WERI-Rb-1 (cell line): ENCODE measurements around the gene MRTFA.

Experiments used
- DNase-seq: peaks from one replicate; pipeline ENCODE4 v3.0.0-alpha.2; 2020
- H3K27ac ChIP-seq: fragments of 250-450 bp; sonication (Bioruptor Pico); 2 replicates; pipeline ENCODE4 v1.5.1; 2020; ENCODE audit warnings: mild to moderate bottlenecking, moderate library complexity
- H3K27me3 ChIP-seq: fragments of 250-450 bp; sonication (Bioruptor Pico); 2 replicates; pipeline ENCODE4 v1.5.1; 2021; ENCODE audit warnings: mild to moderate bottlenecking, low read depth, moderate library complexity; ENCODE audit not compliant: insufficient read depth, severe bottlenecking
- H3K36me3 ChIP-seq: fragments of 250-450 bp; sonication (Bioruptor Pico); 2 replicates; pipeline ENCODE4 v1.5.1; 2020; ENCODE audit warnings: mild to moderate bottlenecking, moderate library complexity
- H3K4me3 ChIP-seq: 2 replicates; pipeline ENCODE4 v1.5.1; 2011; ENCODE audit warnings: low read depth, mild to moderate bottlenecking, control low read depth, low read length
- H3K9me3 ChIP-seq: fragments of 250-450 bp; sonication (Bioruptor Pico); 2 replicates; pipeline ENCODE4 v1.5.1; 2021; ENCODE audit warnings: mild to moderate bottlenecking, moderate library complexity; ENCODE audit not compliant: severe bottlenecking
- CTCF ChIP-seq: IDR thresholded peaks from 2 replicates; pipeline ENCODE4 v1.5.1; 2011; ENCODE audit warnings: low read depth, mild to moderate bottlenecking, control low read depth, inconsistent platforms, low read length

MRTFA gene

DNA sequence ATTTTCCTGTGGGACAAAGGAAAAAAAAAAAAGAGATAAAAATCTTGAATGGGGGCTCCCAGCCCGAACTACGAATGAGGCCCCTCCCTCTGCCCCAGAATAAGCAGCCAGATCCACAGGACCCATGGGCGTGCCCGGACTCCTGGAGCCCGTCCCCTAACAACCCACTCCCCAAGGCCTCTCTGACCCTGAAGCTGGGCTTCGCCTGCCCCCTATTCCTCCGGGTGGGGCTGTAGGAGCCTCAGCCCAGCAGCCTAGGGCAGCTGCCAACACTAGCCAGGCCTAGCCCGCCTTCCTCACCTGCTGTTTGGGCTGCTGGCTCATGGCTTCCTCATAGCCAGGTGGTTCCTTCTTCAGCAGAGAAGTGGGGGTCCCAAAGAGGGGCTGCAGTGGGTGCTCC, 219.5 kb downstream of the MRTFA start:
- Histone ChIP-seq H3K27me3 (no peaks in the 10 kb centered on the region), H3K27ac (no peak overlapping the region), H3K4me3 (no peak overlapping the region), H3K36me3 (peaks cover 55% of the 10 kb centered on the region), H3K9me3 (no peaks in the 10 kb centered on the region)
- no peak for DNase-seq
- no peak for TF ChIP-seq CTCF

- Histone ChIP-seq H3K9me3 (no peaks in the 10 kb centered on the region), H3K27ac (no peak overlapping the region), H3K27me3 (no peaks in the 10 kb centered on the region), H3K4me3 (no peak overlapping the region), H3K36me3 (peaks cover 53% of the 10 kb centered on the region)
- TF ChIP-seq CTCF = no peak
- no peak for DNase-seq
Measured at GRCh38 chr22:40416636-40417035, 219.9 kb downstream of the MRTFA start.

- H3K27me3 ChIP-seq = no peaks in the 10 kb centered on the region
- no peak for TF ChIP-seq CTCF
- peaks cover 53% of the 10 kb centered on the region for H3K36me3 ChIP-seq
- H3K9me3 ChIP-seq = no peaks in the 10 kb centered on the region
- H3K27ac ChIP-seq = no peak overlapping the region
- DNase-seq = no peak
- H3K4me3 ChIP-seq = no peak overlapping the region
Measured at GRCh38 chr22:40416267-40416570, 220.3 kb downstream of the MRTFA start.

DNA sequence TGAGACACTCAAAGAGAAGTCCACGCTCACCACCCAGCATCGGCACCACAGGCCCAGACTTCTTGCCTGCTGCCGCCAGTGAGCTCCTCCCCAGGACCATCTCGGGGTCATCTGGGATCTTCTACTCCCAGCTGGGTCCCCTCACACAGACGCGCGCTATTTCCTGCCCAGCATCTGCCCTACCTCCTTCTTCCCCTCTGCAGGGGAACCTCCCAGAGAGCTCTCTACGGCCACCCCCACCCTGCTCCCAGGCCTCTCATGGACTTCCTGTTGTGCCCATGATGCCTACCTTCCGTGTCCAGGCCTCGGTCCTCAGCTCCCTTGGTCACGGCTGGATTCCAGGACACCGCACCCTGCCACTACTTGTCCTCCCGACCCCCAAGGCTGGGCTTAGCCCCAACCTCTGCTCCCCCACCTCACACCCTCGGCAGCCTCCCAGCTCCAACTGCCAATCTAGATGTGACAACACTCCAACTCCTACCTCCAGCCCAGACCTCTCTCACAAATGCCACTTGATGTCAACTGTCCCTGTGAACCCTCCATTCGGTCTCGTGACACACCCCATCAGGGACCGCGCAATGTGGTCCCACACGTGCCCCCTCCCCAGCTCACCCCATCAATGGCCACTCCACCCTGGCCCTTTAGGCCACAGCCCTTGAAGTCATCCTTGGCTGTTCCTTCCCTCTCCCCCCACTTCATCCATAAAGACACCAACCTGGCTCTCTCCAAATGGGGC, 220.8 kb downstream of the MRTFA start:
- DNase-seq = no peak
- Histone ChIP-seq H3K27me3 (no peaks in the 10 kb centered on the region), H3K36me3 (peaks cover 53% of the 10 kb centered on the region), H3K4me3 (no peak overlapping the region), H3K27ac (no peak overlapping the region), H3K9me3 (no peaks in the 10 kb centered on the region)
- TF ChIP-seq CTCF = no peak

DNA sequence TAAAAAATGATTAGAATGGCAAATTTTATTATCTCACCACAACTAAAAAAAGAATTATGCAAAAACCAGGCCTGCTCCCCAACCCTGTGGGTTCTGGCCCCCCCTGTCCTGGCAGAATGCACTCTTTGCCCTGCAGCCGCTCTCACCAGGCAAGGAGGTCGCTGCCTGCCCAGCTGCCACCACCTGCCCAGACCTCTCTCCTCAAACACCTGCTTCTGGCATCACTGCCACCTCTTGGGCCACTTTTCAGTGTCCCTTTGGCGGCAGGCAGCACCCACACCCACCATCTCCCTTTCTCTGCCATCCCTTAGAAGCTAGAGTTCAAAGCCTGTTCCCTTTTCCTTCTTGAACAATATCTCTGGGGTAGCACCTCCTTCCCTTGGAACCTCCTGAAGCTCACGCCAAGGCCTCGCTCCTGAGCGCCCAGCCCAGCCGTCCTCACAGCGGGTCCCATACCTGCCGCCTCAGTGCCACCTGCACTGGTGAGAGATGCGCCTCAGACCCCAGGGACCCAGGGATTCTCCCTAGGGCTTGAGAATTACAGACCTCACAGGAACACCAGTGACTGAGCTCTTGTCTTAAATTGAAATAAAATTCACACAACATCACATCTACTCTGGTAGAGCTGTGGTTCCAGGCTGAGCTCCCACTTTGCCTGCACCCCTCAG, 221.5 kb downstream of the MRTFA start:
- Histone ChIP-seq H3K4me3 (no peak overlapping the region), H3K9me3 (no peaks in the 10 kb centered on the region), H3K27ac (no peak overlapping the region), H3K27me3 (no peaks in the 10 kb centered on the region), H3K36me3 (peaks cover 53% of the 10 kb centered on the region)
- no peak for DNase-seq
- no peak for TF ChIP-seq CTCF
